Right lobe of liver (tissue), 4 donors: ENCODE data around the gene TENT5C.

Source experiments
- POLR2A ChIP-seq: fragments of 450-650 bp; IDR thresholded peaks from one replicate; pipeline ENCODE4 v1.6.1; 2017; ENCODE audit warnings: antibody characterized with exemption, mild to moderate bottlenecking
- TF ChIP-seq, protein P1 (sequence below), 4 donors: fragments of 200-600 bp in 3 of 4; fragments of 450-650 bp in 1 of 4; IDR thresholded peaks; one replicate each; pipeline versions ENCODE4 v1.5.1 to v1.8.0; 2016 to 2022; ENCODE audit warnings: antibody characterized with exemption in 4 of 4, mild to moderate bottlenecking in 2 of 4
- donor health status: DM: no; HTN: no; CAD: no.
- donor health status: DM: no; HTN: no; CAD: no.
- donor health status: DM: no; HTN: yes; CAD: no.

DNA sequence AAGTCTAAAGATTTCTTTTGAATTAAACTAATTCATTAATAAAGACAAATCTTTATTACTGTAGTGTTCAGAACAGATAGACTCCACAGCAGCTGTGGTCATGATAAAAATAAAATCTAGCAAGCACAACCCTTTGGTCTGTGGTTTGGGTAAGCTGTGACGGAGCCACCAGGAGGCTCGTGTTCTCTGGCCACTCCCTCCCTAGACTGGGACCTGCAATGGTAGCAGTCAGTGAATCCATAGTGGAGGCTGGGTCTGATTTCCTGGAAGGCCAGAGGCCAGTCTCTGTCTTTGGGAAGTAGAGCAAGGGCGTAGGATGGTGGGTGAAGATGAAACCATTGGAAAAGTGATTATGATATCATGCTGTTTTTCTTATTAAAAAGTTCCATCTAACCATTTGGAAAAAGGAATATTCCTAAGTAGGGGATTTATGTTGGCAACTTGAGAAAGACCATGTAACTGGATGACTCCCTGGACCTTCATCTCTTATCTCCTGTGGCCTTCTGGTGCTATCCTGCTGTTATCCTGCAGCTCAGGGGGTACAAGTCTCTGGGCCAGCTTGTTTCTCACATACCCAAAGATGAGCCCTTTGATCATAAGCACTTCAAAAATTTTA, 39.0 kb downstream of the TENT5C start:
- no peak for TF ChIP-seq POLR2A
- TF ChIP-seq, protein P1, sequence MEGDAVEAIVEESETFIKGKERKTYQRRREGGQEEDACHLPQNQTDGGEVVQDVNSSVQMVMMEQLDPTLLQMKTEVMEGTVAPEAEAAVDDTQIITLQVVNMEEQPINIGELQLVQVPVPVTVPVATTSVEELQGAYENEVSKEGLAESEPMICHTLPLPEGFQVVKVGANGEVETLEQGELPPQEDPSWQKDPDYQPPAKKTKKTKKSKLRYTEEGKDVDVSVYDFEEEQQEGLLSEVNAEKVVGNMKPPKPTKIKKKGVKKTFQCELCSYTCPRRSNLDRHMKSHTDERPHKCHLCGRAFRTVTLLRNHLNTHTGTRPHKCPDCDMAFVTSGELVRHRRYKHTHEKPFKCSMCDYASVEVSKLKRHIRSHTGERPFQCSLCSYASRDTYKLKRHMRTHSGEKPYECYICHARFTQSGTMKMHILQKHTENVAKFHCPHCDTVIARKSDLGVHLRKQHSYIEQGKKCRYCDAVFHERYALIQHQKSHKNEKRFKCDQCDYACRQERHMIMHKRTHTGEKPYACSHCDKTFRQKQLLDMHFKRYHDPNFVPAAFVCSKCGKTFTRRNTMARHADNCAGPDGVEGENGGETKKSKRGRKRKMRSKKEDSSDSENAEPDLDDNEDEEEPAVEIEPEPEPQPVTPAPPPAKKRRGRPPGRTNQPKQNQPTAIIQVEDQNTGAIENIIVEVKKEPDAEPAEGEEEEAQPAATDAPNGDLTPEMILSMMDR (IDR thresholded peaks at IDR 0.05): no peak
